A673 (cell line): ENCODE data around the gene ACSF3. TPM values are rescaled to one million over a fixed set of nuclear protein-coding genes. Genes with fewer than 3 reads are reported as not detected.

Experiments
- BruUV-seq: library from RNA; stranded (reverse); fragments of 400-500 nt; replicated peaks from 2 replicates; lab custom pipeline; 2021; lab: Mats Ljungman, UMichigan
- CTCF ChIA-PET: fragments of 300-600 bp; sonication (Branson Sonifier 250); formaldehyde crosslinking; loops from one replicate; lab custom pipeline; 2022; ENCODE audit warnings: antibody characterized with exemption; lab: Charles Lee
- POLR2A ChIA-PET: fragments of 300-600 bp; sonication (Branson Sonifier 250); formaldehyde crosslinking; loops from one replicate; lab custom pipeline; 2022; ENCODE audit warnings: antibody characterized with exemption; ENCODE audit not compliant: low non-redundant PET; lab: Charles Lee
- DNase-seq: peaks from one replicate; pipeline ENCODE4 v3.0.0-alpha.2; 2015; ENCODE audit warnings: low spot score
- H3K27ac ChIP-seq: fragments of 200-600 bp; sonication (generic); 2 replicates; pipeline ENCODE4 v1.5.1; 2016; ENCODE audit warnings: mixed run types, low read depth, mild to moderate bottlenecking, mixed read lengths, antibody characterized with exemption, low read length; ENCODE audit not compliant: poor library complexity, severe bottlenecking
- H3K27me3 ChIP-seq: fragments of 200-600 bp; sonication (generic); replicated peaks from 2 replicates; pipeline ENCODE4 v1.6.1; 2017; ENCODE audit warnings: mixed run types, low read depth, mild to moderate bottlenecking, mixed read lengths, antibody characterized with exemption, low read length; ENCODE audit not compliant: insufficient read depth, poor library complexity
- H3K36me3 ChIP-seq: fragments of 200-600 bp; sonication (generic); 2 replicates; pipeline ENCODE4 v1.6.1; 2016; ENCODE audit warnings: mixed run types, mild to moderate bottlenecking, mixed read lengths, antibody characterized with exemption, low read length; ENCODE audit not compliant: insufficient read depth, poor library complexity, severe bottlenecking
- H3K4me1 ChIP-seq: fragments of 200-600 bp; sonication (generic); 2 replicates; pipeline ENCODE4 v1.6.1; 2017; ENCODE audit warnings: mixed run types, mild to moderate bottlenecking, mixed read lengths, antibody characterized with exemption, low read length; ENCODE audit not compliant: insufficient read depth, poor library complexity, severe bottlenecking
- H3K4me3 ChIP-seq: fragments of 200-600 bp; sonication (generic); 2 replicates; pipeline ENCODE4 v1.5.1; 2016; ENCODE audit warnings: low read depth, mixed run types, mild to moderate bottlenecking, mixed read lengths, low read length; ENCODE audit not compliant: poor library complexity, severe bottlenecking
- H3K9me3 ChIP-seq: fragments of 200-600 bp; sonication (generic); 2 replicates; pipeline ENCODE4 v1.6.1; 2016; ENCODE audit warnings: mixed run types, low read depth, mild to moderate bottlenecking, mixed read lengths, antibody characterized with exemption, low read length; ENCODE audit not compliant: poor library complexity, severe bottlenecking
- EZH2 ChIP-seq: fragments of 200-600 bp; sonication (generic); IDR thresholded peaks from 2 replicates; pipeline ENCODE4 v1.6.1; 2017; ENCODE audit warnings: borderline replicate concordance, low read depth, mild to moderate bottlenecking, mixed read lengths, antibody characterized with exemption, low read length; ENCODE audit not compliant: poor library complexity, severe bottlenecking
- intact Hi-C: fragments of 100-400 bp; cut with micrococcal nuclease; formaldehyde crosslinking; loops from one replicate; pipeline ENCODE4 v1.10.0; 2022; ENCODE audit not compliant: unreplicated experiment
- total RNA-seq: library from RNA; stranded (reverse); gene quantifications from 2 replicates; pipeline ENCODE4 v1.2.3, GENCODE V29; 2021
- TF ChIP-seq, protein P1 (sequence below): fragments of 300-800, 200-600 bp; sonication (generic); conservative IDR thresholded peaks from 2 replicates; pipeline ENCODE4 v1.5.1; 2017; ENCODE audit warnings: low read depth, mild to moderate bottlenecking, antibody characterized with exemption, low read length, moderate library complexity, mixed read lengths

The ACSF3 gene
- total RNA-seq, 1 experiment from 2014 or later = 27.7 TPM

- peaks cover 12% of the 10 kb centered on the region for H3K4me1 ChIP-seq
- H3K27ac ChIP-seq = no peak overlapping the region
- intact Hi-C loops = no loop called here
- no peak for DNase-seq
- H3K27me3 ChIP-seq = no peaks in the 10 kb centered on the region
- ChIA-PET CTCF (no interaction called here), POLR2A (no interaction called here)
- H3K9me3 ChIP-seq = no peaks in the 10 kb centered on the region
- BruUV-seq = no TSS peak
- no peak overlapping the region for H3K4me3 ChIP-seq
- H3K36me3 ChIP-seq = no peaks in the 10 kb centered on the region
- TF ChIP-seq, protein P1, sequence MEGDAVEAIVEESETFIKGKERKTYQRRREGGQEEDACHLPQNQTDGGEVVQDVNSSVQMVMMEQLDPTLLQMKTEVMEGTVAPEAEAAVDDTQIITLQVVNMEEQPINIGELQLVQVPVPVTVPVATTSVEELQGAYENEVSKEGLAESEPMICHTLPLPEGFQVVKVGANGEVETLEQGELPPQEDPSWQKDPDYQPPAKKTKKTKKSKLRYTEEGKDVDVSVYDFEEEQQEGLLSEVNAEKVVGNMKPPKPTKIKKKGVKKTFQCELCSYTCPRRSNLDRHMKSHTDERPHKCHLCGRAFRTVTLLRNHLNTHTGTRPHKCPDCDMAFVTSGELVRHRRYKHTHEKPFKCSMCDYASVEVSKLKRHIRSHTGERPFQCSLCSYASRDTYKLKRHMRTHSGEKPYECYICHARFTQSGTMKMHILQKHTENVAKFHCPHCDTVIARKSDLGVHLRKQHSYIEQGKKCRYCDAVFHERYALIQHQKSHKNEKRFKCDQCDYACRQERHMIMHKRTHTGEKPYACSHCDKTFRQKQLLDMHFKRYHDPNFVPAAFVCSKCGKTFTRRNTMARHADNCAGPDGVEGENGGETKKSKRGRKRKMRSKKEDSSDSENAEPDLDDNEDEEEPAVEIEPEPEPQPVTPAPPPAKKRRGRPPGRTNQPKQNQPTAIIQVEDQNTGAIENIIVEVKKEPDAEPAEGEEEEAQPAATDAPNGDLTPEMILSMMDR = no peak
- no peak for TF ChIP-seq EZH2
Measured at GRCh38 chr16:89140401-89140800, 46.7 kb downstream of the ACSF3 start.

- H3K9me3 ChIP-seq = no peaks in the 10 kb centered on the region
- CTCF ChIA-PET = no interaction called here
Measured at GRCh38 chr16:89140981-89141883, 47.6 kb downstream of the ACSF3 start.

GRCh38 chr16:89141884-89142267 is 48.2 kb downstream of the ACSF3 start:
- H3K4me1 ChIP-seq = peaks cover 1% of the 10 kb centered on the region
- no TSS peak for BruUV-seq
- no peak overlapping the region for H3K27ac ChIP-seq
- no peak for DNase-seq
- intact Hi-C loops = no loop called here
- H3K27me3 ChIP-seq = no peaks in the 10 kb centered on the region
- H3K36me3 ChIP-seq = no peaks in the 10 kb centered on the region
- TF ChIP-seq, protein P1 = no peak
- TF ChIP-seq EZH2 = no peak
- CTCF ChIA-PET = no interaction called here
- no peak overlapping the region for H3K4me3 ChIP-seq
- no peaks in the 10 kb centered on the region for H3K9me3 ChIP-seq
- POLR2A ChIA-PET = no interaction called here

More at GRCh38 chr16:89140981-89141883, 47.6 kb downstream of the ACSF3 start:
- H3K4me3 ChIP-seq = no peak overlapping the region
- no peaks in the 10 kb centered on the region for H3K27me3 ChIP-seq
- no peak overlapping the region for H3K27ac ChIP-seq
- H3K36me3 ChIP-seq = no peaks in the 10 kb centered on the region
- no peak for DNase-seq
- H3K4me1 ChIP-seq = peaks cover 8% of the 10 kb centered on the region
- POLR2A ChIA-PET = no interaction called here
- BruUV-seq = no TSS peak
- no peak for TF ChIP-seq EZH2
- TF ChIP-seq, protein P1 = no peak
- intact Hi-C loops = no loop called here
